ENCODE measurements around the gene WWOX.
A peak's percentile ranks its signal among the peaks of the same experiment; 100 is the strongest.

The WWOX gene

GRCh38 chr16:78961464-78961863 lies 862.0 kb downstream of the WWOX start:
- Histone ChIP-seq H3K14ac (ENCODE audit: low read length) (no peak overlapping the region), H3K9ac (ENCODE audit: low read length) (no peak overlapping the region), H2AFZ (ENCODE audit: insufficient read depth, low read length, poor library complexity) (no peak overlapping the region), H3K27ac (ENCODE audit: low read depth, low read length) (no peak overlapping the region), H4K8ac (ENCODE audit: low read depth, low read length) (no peak overlapping the region), H4K91ac (ENCODE audit: low read depth, low read length) (no peak overlapping the region), H3K4ac (ENCODE audit: low read depth, low read length) (no peak overlapping the region), H3K9me3 (ENCODE audit: insufficient read depth, low read depth, low read length) (no peaks in the 10 kb centered on the region), H3K18ac (ENCODE audit: low read length) (no peak overlapping the region), H3K79me1 (ENCODE audit: low read length) (no peaks in the 10 kb centered on the region), H3K4me2 (ENCODE audit: low read length) (no peak overlapping the region), H3K23ac (ENCODE audit: low read length) (no peak overlapping the region), H2BK120ac (ENCODE audit: insufficient read depth, low read length, poor library complexity) (no peak overlapping the region), H3K27me3 (ENCODE audit: insufficient read depth, low read length) (no peaks in the 10 kb centered on the region), H3K4me3 (ENCODE audit: low read depth, low read length) (no peak overlapping the region), H2AK5ac (ENCODE audit: low read length) (no peak overlapping the region), H2BK12ac (ENCODE audit: low read length) (no peak overlapping the region), H3K4me1 (ENCODE audit: control insufficient read depth in 1 of 2, insufficient read depth in 2 of 2, low read length in 2 of 2) (no peaks in the 10 kb centered on the region), H3K79me2 (ENCODE audit: control insufficient read depth, insufficient read depth, low read length, poor library complexity) (no peaks in the 10 kb centered on the region), H3K36me3 (ENCODE audit: control insufficient read depth in 1 of 2, insufficient read depth in 2 of 2, low read length in 2 of 2) (no peaks in the 10 kb centered on the region), H4K12ac (ENCODE audit: low read depth, low read length) (no peak overlapping the region), H2BK5ac (ENCODE audit: low read depth, low read length, poor library complexity) (no peak overlapping the region)
- 100% methylated on average over 1 of the region's 2 CpGs for WGBS (ENCODE audit: extremely low coverage, insufficient coverage, insufficient read length)
- DNase-seq, result no peak

GRCh38 chr16:78962457-78962929 lies 863.0 kb downstream of the WWOX start:
- H3K79me1 ChIP-seq (ENCODE audit: low read length), result no peaks in the 10 kb centered on the region
- no peak overlapping the region for H3K4me3 ChIP-seq (ENCODE audit: low read depth, low read length)
- H2BK120ac ChIP-seq (ENCODE audit: insufficient read depth, low read length, poor library complexity), result no peak overlapping the region
- no peak overlapping the region for H3K23ac ChIP-seq (ENCODE audit: low read length)
- H3K14ac ChIP-seq (ENCODE audit: low read length), result no peak overlapping the region
- no peak overlapping the region for H2AK5ac ChIP-seq (ENCODE audit: low read length)
- H3K36me3 ChIP-seq (ENCODE audit: control insufficient read depth in 1 of 2, insufficient read depth in 2 of 2, low read length in 2 of 2), result no peaks in the 10 kb centered on the region
- H4K8ac ChIP-seq (ENCODE audit: low read depth, low read length), result no peak overlapping the region
- no peak overlapping the region for H3K9ac ChIP-seq (ENCODE audit: low read length)
- no peaks in the 10 kb centered on the region for H3K4me1 ChIP-seq (ENCODE audit: control insufficient read depth in 1 of 2, insufficient read depth in 2 of 2, low read length in 2 of 2)
- H3K27ac ChIP-seq (ENCODE audit: low read depth, low read length), result no peak overlapping the region
- H3K79me2 ChIP-seq (ENCODE audit: control insufficient read depth, insufficient read depth, low read length, poor library complexity), result no peaks in the 10 kb centered on the region
- no peak overlapping the region for H2BK5ac ChIP-seq (ENCODE audit: low read depth, low read length, poor library complexity)
- DNase-seq, result no peak
- no CpG with 5 or more reads among the region's 2 CpGs for WGBS (ENCODE audit: extremely low coverage, insufficient coverage, insufficient read length)
- no peak overlapping the region for H3K4me2 ChIP-seq (ENCODE audit: low read length)
- no peak overlapping the region for H3K4ac ChIP-seq (ENCODE audit: low read depth, low read length)
- no peak overlapping the region for H4K91ac ChIP-seq (ENCODE audit: low read depth, low read length)
- no peak overlapping the region for H3K18ac ChIP-seq (ENCODE audit: low read length)
- H3K27me3 ChIP-seq (ENCODE audit: insufficient read depth, low read length), result no peaks in the 10 kb centered on the region
- H3K9me3 ChIP-seq (ENCODE audit: insufficient read depth, low read depth, low read length), result no peaks in the 10 kb centered on the region
- H2AFZ ChIP-seq (ENCODE audit: insufficient read depth, low read length, poor library complexity), result no peak overlapping the region
- no peak overlapping the region for H4K12ac ChIP-seq (ENCODE audit: low read depth, low read length)
- no peak overlapping the region for H2BK12ac ChIP-seq (ENCODE audit: low read length)

- Histone ChIP-seq H3K18ac (ENCODE audit: low read length) (no peak overlapping the region), H3K36me3 (ENCODE audit: control insufficient read depth in 1 of 2, insufficient read depth in 2 of 2, low read length in 2 of 2) (no peaks in the 10 kb centered on the region), H2BK5ac (ENCODE audit: low read depth, low read length, poor library complexity) (no peak overlapping the region), H3K9me3 (ENCODE audit: insufficient read depth, low read depth, low read length) (peaks cover 2% of the 10 kb centered on the region), H3K79me1 (ENCODE audit: low read length) (no peaks in the 10 kb centered on the region), H3K27me3 (ENCODE audit: insufficient read depth, low read length) (no peaks in the 10 kb centered on the region), H3K27ac (ENCODE audit: low read depth, low read length) (no peak overlapping the region), H2BK120ac (ENCODE audit: insufficient read depth, low read length, poor library complexity) (no peak overlapping the region), H3K23ac (ENCODE audit: low read length) (no peak overlapping the region), H4K12ac (ENCODE audit: low read depth, low read length) (no peak overlapping the region), H3K4me2 (ENCODE audit: low read length) (no peak overlapping the region), H3K9ac (ENCODE audit: low read length) (no peak overlapping the region), H3K79me2 (ENCODE audit: control insufficient read depth, insufficient read depth, low read length, poor library complexity) (no peaks in the 10 kb centered on the region), H3K4me3 (ENCODE audit: low read depth, low read length) (peak overlapping the region; percentile 52), H4K8ac (ENCODE audit: low read depth, low read length) (no peak overlapping the region), H2AK5ac (ENCODE audit: low read length) (no peak overlapping the region), H3K4me1 (ENCODE audit: control insufficient read depth in 1 of 2, insufficient read depth in 2 of 2, low read length in 2 of 2) (no peaks in the 10 kb centered on the region), H2AFZ (ENCODE audit: insufficient read depth, low read length, poor library complexity) (no peak overlapping the region), H2BK12ac (ENCODE audit: low read length) (no peak overlapping the region), H3K14ac (ENCODE audit: low read length) (no peak overlapping the region), H4K91ac (ENCODE audit: low read depth, low read length) (no peak overlapping the region), H3K4ac (ENCODE audit: low read depth, low read length) (no peak overlapping the region)
- WGBS (ENCODE audit: extremely low coverage, insufficient coverage, insufficient read length), result no CpG with 5 or more reads among the region's 20 CpGs
- no peak for DNase-seq
Observed at GRCh38 chr16:78967948-78968347, 868.5 kb downstream of the WWOX start.

GRCh38 chr16:78969721-78970120 lies 870.3 kb downstream of the WWOX start:
- Histone ChIP-seq H3K79me1 (ENCODE audit: low read length) (no peaks in the 10 kb centered on the region), H3K4ac (ENCODE audit: low read depth, low read length) (no peak overlapping the region), H3K27me3 (ENCODE audit: insufficient read depth, low read length) (no peaks in the 10 kb centered on the region), H3K36me3 (ENCODE audit: control insufficient read depth in 1 of 2, insufficient read depth in 2 of 2, low read length in 2 of 2) (no peaks in the 10 kb centered on the region), H4K12ac (ENCODE audit: low read depth, low read length) (no peak overlapping the region), H3K4me1 (ENCODE audit: control insufficient read depth in 1 of 2, insufficient read depth in 2 of 2, low read length in 2 of 2) (no peaks in the 10 kb centered on the region), H2AK5ac (ENCODE audit: low read length) (no peak overlapping the region), H4K91ac (ENCODE audit: low read depth, low read length) (no peak overlapping the region), H3K9ac (ENCODE audit: low read length) (no peak overlapping the region), H3K9me3 (ENCODE audit: insufficient read depth, low read depth, low read length) (peaks cover 2% of the 10 kb centered on the region), H3K27ac (ENCODE audit: low read depth, low read length) (no peak overlapping the region), H2BK120ac (ENCODE audit: insufficient read depth, low read length, poor library complexity) (no peak overlapping the region), H3K4me2 (ENCODE audit: low read length) (no peak overlapping the region), H3K4me3 (ENCODE audit: low read depth, low read length) (no peak overlapping the region), H3K14ac (ENCODE audit: low read length) (no peak overlapping the region), H2BK12ac (ENCODE audit: low read length) (no peak overlapping the region), H4K8ac (ENCODE audit: low read depth, low read length) (no peak overlapping the region), H3K18ac (ENCODE audit: low read length) (no peak overlapping the region), H2AFZ (ENCODE audit: insufficient read depth, low read length, poor library complexity) (no peak overlapping the region), H2BK5ac (ENCODE audit: low read depth, low read length, poor library complexity) (no peak overlapping the region), H3K79me2 (ENCODE audit: control insufficient read depth, insufficient read depth, low read length, poor library complexity) (no peaks in the 10 kb centered on the region), H3K23ac (ENCODE audit: low read length) (no peak overlapping the region)
- DNase-seq, result no peak
- WGBS (ENCODE audit: extremely low coverage, insufficient coverage, insufficient read length), result no CpG with 5 or more reads among the region's 3 CpGs
